Parathyroid adenoma (tissue), 2 donors: Measurements from ENCODE around the gene PLEKHG5.
A peak's percentile ranks its signal among the peaks of the same experiment; 100 is the strongest.

Source experiments
- H2AFZ ChIP-seq: fragments of 300-600 bp; sonication (generic); one replicate; pipeline ENCODE4 v1.7.0; 2017; ENCODE audit warnings: antibody characterized with exemption, mild to moderate bottlenecking
- H3K27ac ChIP-seq: fragments of 300-600 bp; sonication (generic); one replicate; pipeline ENCODE4 v1.7.0; 2017
- H3K27me3 ChIP-seq: fragments of 300-600 bp; sonication (generic); one replicate; pipeline ENCODE4 v1.7.0; 2017; ENCODE audit warnings: low read length; ENCODE audit not compliant: control insufficient read depth, insufficient read depth
- H3K36me3 ChIP-seq: fragments of 300-600 bp; sonication (generic); one replicate; pipeline ENCODE4 v1.7.0; 2017; ENCODE audit warnings: low read length; ENCODE audit not compliant: control insufficient read depth, insufficient read depth
- H3K4me1 ChIP-seq: fragments of 300-600 bp; sonication (generic); one replicate; pipeline ENCODE4 v1.7.0; 2017; ENCODE audit warnings: control low read depth
- H3K4me2 ChIP-seq: fragments of 300-600 bp; sonication (generic); one replicate; pipeline ENCODE4 v1.7.0; 2017; ENCODE audit warnings: low read length
- H3K4me3 ChIP-seq: fragments of 300-600 bp; sonication (generic); one replicate; pipeline ENCODE4 v1.7.0; 2017; ENCODE audit warnings: low read depth, low read length
- H3K79me2 ChIP-seq: fragments of 300-600 bp; sonication (generic); one replicate; pipeline ENCODE4 v1.7.0; 2017; ENCODE audit warnings: control low read depth
- H3K9ac ChIP-seq: fragments of 300-600 bp; sonication (generic); one replicate; pipeline ENCODE4 v1.7.0; 2017; ENCODE audit warnings: mild to moderate bottlenecking
- H3K9me3 ChIP-seq: fragments of 300-600 bp; sonication (generic); one replicate; pipeline ENCODE4 v1.7.0; 2017; ENCODE audit warnings: low read length; ENCODE audit not compliant: control insufficient read depth
- TF ChIP-seq, protein P1 (sequence below): fragments of 300-600 bp; sonication (generic); IDR thresholded peaks from one replicate; pipeline ENCODE4 v1.7.0; 2017; ENCODE audit warnings: antibody characterized with exemption, mild to moderate bottlenecking
- donor health status: primary hyperparathyroidism.

The PLEKHG5 gene

DNA sequence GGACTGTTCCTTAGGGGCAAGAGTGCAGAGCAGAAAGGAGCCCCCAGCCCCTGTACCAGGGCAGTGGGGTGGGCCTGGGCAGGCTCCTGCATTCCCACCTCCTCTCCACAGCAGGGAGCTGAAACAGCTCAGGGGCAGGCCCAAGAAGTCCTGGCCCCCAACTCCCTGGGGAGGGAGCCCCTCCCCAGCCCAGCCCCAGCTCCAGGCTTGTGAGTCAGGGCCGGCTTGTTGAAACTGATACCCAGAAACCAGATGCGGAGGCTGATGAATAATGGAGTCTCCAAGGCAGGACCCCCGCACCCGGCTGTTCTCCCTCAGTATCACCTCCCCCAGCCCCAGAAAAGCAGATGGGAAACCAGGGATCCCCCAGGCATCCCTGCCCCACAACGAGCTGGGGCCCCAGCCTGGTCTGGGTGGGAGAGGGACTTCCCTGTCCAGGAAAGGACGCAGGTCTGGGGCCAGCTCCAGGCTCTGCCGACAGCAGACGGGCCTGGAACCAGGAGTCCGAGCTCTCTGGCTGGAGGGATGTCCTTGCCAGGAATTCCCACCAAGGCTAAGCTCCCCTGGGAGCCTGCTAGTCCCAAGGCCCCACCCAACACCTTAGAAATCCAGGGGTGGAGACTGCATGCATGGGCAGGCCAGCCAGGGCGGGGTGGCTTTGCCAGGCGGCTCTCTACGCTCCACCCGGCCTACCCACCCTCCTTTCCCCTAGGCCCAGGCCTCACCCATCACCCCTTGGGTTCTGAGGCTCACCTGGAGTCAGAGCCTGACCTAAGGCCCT, 2.7 kb downstream of the PLEKHG5 start:
- Histone ChIP-seq H3K27ac (no peak overlapping the region), H3K4me2 (no peak overlapping the region), H2AFZ (no peak overlapping the region), H3K27me3 (peaks cover 6% of the 10 kb centered on the region), H3K79me2 (no peaks in the 10 kb centered on the region), H3K4me3 (no peak overlapping the region), H3K36me3 (no peaks in the 10 kb centered on the region), H3K4me1 (no peaks in the 10 kb centered on the region), H3K9ac (no peak overlapping the region), H3K9me3 (no peaks in the 10 kb centered on the region)
- TF ChIP-seq, protein P1, sequence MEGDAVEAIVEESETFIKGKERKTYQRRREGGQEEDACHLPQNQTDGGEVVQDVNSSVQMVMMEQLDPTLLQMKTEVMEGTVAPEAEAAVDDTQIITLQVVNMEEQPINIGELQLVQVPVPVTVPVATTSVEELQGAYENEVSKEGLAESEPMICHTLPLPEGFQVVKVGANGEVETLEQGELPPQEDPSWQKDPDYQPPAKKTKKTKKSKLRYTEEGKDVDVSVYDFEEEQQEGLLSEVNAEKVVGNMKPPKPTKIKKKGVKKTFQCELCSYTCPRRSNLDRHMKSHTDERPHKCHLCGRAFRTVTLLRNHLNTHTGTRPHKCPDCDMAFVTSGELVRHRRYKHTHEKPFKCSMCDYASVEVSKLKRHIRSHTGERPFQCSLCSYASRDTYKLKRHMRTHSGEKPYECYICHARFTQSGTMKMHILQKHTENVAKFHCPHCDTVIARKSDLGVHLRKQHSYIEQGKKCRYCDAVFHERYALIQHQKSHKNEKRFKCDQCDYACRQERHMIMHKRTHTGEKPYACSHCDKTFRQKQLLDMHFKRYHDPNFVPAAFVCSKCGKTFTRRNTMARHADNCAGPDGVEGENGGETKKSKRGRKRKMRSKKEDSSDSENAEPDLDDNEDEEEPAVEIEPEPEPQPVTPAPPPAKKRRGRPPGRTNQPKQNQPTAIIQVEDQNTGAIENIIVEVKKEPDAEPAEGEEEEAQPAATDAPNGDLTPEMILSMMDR, result no peak

DNA sequence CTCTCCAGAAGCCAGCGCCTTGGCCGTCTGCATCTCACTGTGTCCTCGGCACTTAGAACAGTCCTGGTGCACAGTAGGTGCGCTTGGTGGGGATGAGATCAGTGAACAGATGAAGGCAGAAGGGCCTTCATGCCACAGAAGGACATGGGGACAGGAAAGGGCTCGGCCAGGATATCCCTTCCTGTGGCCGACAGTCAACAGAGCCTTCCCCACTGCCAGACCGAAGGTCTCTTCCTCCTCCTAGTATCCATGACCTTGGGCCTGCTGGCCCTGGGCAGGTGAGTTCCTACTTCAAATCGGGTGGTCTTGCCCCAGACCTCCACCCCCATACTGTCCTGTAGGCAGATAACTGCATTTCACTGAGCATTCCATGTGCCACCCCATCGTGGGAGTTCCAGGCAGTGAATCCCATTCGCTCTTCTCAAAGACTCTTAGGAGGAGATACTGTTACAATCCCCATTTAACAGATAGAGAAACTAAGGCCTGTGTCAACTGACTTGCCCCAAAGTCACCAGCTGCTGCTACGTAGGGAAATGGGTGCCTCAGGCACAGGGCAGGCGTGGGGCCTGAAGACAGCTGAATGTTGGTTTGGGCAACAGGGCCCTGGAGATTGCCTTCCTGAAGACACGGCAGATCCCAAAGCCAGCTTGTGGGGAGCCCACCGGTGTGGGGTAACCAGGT, 3.5 kb downstream of the PLEKHG5 start:
- no peak overlapping the region for H2AFZ ChIP-seq
- no peaks in the 10 kb centered on the region for H3K9me3 ChIP-seq
- no peak overlapping the region for H3K27ac ChIP-seq
- TF ChIP-seq, protein P1, result no peak
- H3K36me3 ChIP-seq, result no peaks in the 10 kb centered on the region
- H3K27me3 ChIP-seq, result peaks cover 6% of the 10 kb centered on the region
- H3K4me2 ChIP-seq, result no peak overlapping the region
- H3K9ac ChIP-seq, result no peak overlapping the region
- H3K4me3 ChIP-seq, result no peak overlapping the region
- no peaks in the 10 kb centered on the region for H3K4me1 ChIP-seq
- H3K79me2 ChIP-seq, result no peaks in the 10 kb centered on the region

DNA sequence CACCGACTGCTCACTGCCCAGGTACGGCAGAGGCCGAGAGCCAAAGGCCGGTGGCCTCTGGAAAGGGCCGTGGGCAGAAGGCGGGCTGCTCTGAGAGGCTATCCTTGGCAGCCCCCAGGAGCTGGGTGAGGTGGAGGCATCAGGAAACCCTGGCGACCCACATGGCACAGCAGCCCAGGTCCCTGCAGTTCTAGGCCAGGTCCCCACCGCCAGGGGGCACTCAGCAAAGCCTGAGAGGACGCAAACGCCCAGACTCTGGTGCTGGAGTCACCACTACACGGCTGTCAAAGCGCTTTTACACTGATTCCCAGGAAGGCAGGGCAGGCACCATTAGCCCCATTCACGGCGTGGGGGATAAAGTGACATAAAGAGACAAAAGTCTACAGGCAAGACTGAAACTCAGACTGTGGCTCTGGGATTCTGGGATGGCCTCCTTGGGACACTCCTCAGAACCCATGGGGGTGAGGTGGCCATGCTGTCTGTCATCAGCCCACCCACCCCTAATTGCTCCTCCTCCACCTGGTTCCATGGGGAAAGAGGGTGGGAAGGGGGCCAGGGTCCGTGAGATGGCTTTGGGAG, 4.9 kb downstream of the PLEKHG5 start:
- H3K4me1 ChIP-seq, result no peaks in the 10 kb centered on the region

DNA sequence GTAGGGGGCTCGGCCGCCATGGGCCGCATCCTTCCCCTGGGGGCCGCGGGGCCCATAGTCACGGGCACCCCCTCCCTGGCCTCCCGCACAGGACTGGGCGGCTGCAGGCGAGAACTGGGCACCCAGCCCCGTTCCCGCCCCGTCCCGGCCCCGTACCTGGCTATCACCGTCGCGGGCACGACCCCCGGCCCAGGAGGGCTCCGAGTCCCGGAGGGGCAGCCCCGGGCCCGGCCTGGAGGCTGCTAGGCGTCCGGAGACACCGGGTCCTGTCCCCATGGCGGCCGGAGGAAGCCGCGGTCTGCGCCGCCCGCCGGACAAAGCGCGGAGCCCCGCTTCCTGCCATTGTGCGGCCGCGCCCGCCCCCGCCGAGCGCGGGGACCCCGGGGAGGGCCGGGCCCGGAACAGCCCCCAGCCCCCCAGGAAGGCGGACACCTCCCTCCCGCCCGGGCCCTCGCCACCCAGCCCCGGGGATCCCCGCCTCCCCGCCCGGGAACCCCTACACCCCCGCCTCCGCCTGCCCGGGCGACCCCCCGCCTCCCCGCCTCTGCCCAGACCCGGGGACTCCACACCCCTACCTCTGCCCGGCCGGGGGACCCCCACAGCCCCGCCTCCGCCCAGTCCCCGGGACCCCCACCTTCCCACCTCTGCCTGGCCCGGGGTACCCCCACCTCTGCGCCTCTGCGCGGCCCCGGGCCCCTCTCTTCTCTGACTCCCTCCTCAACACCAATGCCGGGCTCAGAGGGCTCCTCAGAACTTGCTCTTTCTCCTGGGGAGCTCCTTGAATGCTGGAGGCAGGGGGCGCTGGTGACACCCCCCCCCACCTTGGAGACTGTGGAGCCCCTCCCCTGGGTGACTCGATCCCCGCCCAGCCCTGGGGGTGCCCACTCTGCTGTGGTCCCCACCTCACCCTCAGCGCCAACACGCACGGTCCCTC, 6.0 kb downstream of the PLEKHG5 start:
- no peaks in the 10 kb centered on the region for H3K9me3 ChIP-seq
- no peak overlapping the region for H3K9ac ChIP-seq
- H3K36me3 ChIP-seq, result no peaks in the 10 kb centered on the region
- TF ChIP-seq, protein P1, result no peak
- peak overlapping the region; percentile 50 for H2AFZ ChIP-seq
- H3K4me1 ChIP-seq, result no peaks in the 10 kb centered on the region
- H3K4me2 ChIP-seq, result peak overlapping the region; percentile 17
- H3K79me2 ChIP-seq, result no peaks in the 10 kb centered on the region
- H3K4me3 ChIP-seq, result no peak overlapping the region
- peaks cover 6% of the 10 kb centered on the region for H3K27me3 ChIP-seq
- no peak overlapping the region for H3K27ac ChIP-seq

More for the DNA sequence above, 4.9 kb downstream of the PLEKHG5 start:
- H3K27me3 ChIP-seq, result peaks cover 6% of the 10 kb centered on the region
- no peaks in the 10 kb centered on the region for H3K79me2 ChIP-seq
- H3K4me2 ChIP-seq, result no peak overlapping the region
- TF ChIP-seq, protein P1, result peak; percentile 70
- no peak overlapping the region for H2AFZ ChIP-seq
- no peaks in the 10 kb centered on the region for H3K36me3 ChIP-seq
- no peak overlapping the region for H3K4me3 ChIP-seq
- no peak overlapping the region for H3K9ac ChIP-seq
- H3K9me3 ChIP-seq, result no peaks in the 10 kb centered on the region
- no peak overlapping the region for H3K27ac ChIP-seq
